Retina (tissue), 1 donor: ENCODE data around the gene NKX1-2.
"Not testable (repeated sequence)": the region's sequence is repeated elsewhere in the genome, so short reads cannot be mapped to it uniquely, and the experiment has no call there.

Source experiments
- DNase-seq: peaks from one replicate; pipeline ENCODE4 v3.0.0-alpha.2; 2016

NKX1-2 gene

GRCh38 chr10:124449170-124450011, 444 bp downstream of the NKX1-2 start:
- peak; percentile 66 for DNase-seq

- DNase-seq: peak; percentile 47
Measured at GRCh38 chr10:124448696-124449169, 1.1 kb downstream of the NKX1-2 start.

GRCh38 chr10:124447751-124448466, 1.9 kb downstream of the NKX1-2 start:
- DNase-seq: peak; percentile 48

GRCh38 chr10:124446830-124447750, 2.7 kb downstream of the NKX1-2 start:
- DNase-seq: peak; percentile 30

GRCh38 chr10:124441694-124442093, 8.1 kb downstream of the NKX1-2 start:
- DNase-seq: not testable (repeated sequence)

- DNase-seq: no peak
Measured at GRCh38 chr10:124436191-124436638, 13.6 kb downstream of the NKX1-2 start.

- DNase-seq: not testable (repeated sequence)
Measured at GRCh38 chr10:124435683-124436082, 14.2 kb downstream of the NKX1-2 start.

- DNase-seq: no peak
Measured at GRCh38 chr10:124433461-124433860, 16.4 kb downstream of the NKX1-2 start.

GRCh38 chr10:124430077-124430476, 19.8 kb downstream of the NKX1-2 start:
- no peak for DNase-seq

- DNase-seq: no peak
Measured at GRCh38 chr10:124429576-124429975, 20.3 kb downstream of the NKX1-2 start.

- DNase-seq: no peak
Measured at GRCh38 chr10:124428207-124428777, 21.5 kb downstream of the NKX1-2 start.

- no peak for DNase-seq
Measured at GRCh38 chr10:124425227-124425962, 24.4 kb downstream of the NKX1-2 start.

GRCh38 chr10:124423813-124424212, 26.0 kb downstream of the NKX1-2 start:
- DNase-seq: no peak

GRCh38 chr10:124422742-124423141, 27.1 kb downstream of the NKX1-2 start:
- no peak for DNase-seq

GRCh38 chr10:124420254-124420653, 29.6 kb downstream of the NKX1-2 start:
- no peak for DNase-seq

- no peak for DNase-seq
Measured at GRCh38 chr10:124419635-124420034, 30.2 kb downstream of the NKX1-2 start.

- peak; percentile 96 for DNase-seq
Measured at GRCh38 chr10:124418726-124419501, 30.9 kb downstream of the NKX1-2 start, which contains the start of gene OAT. OAT (minus strand) TSS chr10:124418923; CDS start chr10:124412171, 6,752 bp downstream.

- DNase-seq: peak; percentile 88
Measured at GRCh38 chr10:124417895-124418725, 31.7 kb downstream of the NKX1-2 start.

- DNase-seq: no peak
Measured at GRCh38 chr10:124416733-124417132, 33.1 kb downstream of the NKX1-2 start.

- DNase-seq: no peak
Measured at GRCh38 chr10:124415210-124415609, 34.6 kb downstream of the NKX1-2 start.
